Kidney glomerular epithelial cell (primary cell): ENCODE measurements around the gene TNFSF15.

Experiments used
- DNase-seq: peaks from one replicate; lab custom pipeline; 2025; lab: John Stamatoyannopoulos, UW

Gene TNFSF15

DNA sequence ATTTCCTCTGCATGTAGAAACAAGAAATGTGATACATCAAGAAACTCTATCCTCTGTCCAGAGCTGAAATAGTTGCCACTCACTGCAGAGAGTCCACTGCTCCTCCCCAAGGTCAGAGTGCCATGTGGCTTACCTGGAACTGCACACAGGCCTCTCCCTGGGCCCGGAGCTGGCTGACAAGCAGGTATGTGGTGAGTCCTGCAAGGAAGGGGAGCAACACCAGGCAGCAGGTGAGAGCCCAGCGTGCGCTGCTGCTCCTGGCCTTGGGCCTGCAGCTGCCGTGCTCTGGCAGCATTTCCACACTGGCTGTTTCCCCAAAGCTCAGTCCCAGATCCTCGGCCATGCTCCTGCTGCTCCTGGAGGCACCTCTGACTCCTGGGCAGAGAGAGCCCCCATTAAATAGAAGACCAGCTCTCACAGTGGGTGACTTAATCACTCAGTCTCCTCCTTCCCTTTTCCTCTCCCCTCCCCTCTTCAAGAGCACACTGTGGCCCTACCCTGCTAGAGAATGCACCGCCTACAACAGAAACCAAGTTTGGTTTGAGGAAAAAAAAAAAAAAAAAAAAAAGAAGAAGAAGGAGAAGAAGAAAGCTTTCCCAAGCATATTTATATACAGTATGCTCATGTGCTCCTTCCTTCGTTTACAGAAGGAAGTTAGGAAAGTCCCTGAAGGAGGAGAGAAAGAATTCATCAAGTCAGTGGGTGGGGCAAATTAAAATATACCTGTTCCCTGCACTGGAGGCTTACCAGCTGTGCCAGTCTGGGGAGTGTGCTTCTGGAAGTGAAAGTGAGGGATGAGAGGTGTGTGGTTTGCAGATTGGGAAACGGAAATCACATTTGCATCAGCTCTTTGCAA is at the start of gene TNFSF15:
Gene TNFSF15 (minus strand): TSS at position 370 of the 856 bp plus-strand sequence. CDS start 27 bp downstream, at position 343.
- DNase-seq = peak; percentile 30

DNA sequence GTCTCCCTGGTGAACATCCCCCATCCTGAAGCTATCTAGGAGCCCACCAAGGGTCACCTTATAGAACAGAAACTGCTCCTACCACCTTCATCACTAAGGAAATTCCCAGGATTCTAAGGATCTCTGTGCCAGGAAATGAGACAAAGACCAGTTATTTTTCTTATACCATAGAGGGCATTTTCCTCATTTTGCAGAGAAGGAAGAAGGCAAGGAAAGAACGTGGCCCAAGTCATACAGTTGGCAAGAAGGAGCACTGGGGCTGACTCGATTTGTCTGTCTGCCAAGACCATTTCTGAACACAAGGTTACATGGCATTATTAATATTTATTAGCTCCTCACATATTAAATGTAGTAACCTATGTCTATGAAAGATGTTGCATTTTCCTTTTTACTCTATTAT is 49.6 kb upstream of the TNFSF15 start:
- no peak for DNase-seq

DNA sequence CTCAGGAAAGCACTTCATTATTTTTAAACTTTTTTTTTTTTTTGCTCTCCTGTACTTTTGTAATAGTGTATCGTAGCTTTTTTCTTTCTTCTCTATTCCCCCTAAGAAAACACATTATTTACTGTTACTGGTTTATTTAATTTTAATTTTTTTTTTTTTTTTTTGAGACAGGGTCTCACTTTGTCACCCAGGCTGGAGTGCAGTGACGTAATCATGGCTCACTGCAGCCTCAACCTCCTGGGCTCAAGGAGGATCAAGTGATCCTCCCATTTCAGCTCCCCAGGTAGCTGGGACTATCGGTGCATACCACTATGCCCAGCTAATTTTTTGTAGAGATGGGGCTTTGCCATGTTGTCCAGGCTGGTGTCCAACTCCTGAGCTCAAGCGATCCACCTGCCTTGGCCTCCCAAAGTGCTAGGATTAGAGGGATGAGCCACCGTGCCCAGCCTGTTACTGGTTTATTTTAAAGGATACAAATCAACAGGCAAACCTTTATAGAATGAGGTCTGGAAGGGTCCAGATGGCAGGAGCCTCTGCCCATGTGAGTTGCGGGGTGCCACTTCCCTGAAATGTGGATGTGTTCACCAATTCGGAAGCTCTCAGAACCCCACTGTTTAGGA is 49.0 kb upstream of the TNFSF15 start:
- no peak for DNase-seq

DNA sequence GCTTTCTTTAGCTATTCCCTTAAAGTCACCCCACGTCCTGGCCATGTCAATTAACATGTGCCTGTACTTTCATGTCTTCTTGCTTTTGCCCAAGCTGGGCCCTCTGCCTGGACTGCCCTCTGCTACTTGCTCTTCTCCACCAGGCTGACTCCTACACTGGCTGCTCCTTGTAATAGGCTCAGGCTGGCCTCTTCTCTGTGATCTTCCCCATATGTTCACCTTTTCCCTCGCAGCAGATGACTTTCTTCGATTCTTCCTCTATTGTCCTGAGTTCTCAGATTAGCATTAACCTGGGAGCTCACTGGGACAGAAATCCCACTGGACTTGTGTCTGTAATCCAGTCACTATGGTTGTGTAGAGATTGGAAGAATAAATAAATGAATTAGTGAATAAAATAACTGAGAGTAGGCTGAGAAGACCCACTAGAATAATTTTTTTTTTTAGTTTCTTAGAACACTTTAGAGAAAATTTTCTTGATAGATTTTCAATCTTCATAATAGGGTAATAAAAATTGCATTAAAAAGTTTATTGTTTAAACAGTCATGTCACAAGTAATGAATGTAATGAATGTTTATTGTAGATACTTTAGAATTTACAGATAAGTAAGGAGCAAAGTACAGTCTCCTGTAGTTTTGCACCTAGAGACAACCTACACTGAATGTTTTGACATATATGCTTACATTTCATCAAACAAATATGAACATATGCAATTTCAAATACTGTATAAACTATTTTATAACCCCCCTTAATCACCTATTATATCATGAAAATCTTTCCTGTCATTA is 47.4 kb upstream of the TNFSF15 start:
- no peak for DNase-seq

DNA sequence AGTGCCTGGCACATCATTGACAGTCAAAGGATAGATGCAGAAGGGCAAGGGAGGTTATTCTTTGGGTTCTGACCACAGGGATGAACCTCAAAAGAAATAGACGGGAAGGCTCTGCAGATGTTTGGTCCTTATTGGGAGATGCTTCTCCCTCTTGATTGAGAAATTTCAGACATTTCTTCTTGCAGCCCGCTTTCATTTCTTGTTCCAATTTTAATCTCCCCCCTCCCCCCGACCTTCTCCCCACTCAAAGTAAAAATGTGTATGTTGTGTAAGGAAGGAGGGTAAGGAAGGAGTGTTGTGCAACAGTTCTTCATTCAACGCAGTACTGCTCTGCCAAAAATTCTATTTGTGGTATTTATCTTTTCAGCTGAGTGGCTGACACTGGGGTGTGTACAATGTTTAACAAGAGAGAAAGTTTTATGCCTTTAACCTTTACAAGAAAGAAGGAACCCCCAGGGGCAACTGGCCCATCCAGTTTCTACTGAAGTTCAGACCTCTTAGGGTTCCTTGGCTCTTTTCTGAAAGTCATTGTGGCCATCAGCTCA is 46.3 kb upstream of the TNFSF15 start:
- no peak for DNase-seq

DNA sequence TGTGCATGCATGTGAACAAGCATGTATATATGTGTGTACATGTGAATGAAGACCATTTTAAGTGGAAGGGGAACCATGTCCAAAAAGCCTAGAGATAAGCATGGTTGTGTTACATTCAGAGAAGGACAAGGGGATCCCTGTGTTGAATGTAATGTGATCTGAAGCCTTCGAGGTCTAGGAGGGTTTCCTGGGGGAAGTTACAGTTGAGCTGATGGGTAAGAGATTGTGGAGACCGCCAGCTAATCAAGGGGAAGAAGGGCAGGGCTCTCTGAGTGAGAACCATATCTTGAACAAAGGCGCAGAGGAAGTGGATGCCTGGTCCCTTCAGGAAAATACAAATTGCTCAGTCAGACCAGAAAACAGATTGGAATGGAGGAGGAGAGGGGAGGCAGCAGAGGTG is 45.5 kb upstream of the TNFSF15 start:
- no peak for DNase-seq

DNA sequence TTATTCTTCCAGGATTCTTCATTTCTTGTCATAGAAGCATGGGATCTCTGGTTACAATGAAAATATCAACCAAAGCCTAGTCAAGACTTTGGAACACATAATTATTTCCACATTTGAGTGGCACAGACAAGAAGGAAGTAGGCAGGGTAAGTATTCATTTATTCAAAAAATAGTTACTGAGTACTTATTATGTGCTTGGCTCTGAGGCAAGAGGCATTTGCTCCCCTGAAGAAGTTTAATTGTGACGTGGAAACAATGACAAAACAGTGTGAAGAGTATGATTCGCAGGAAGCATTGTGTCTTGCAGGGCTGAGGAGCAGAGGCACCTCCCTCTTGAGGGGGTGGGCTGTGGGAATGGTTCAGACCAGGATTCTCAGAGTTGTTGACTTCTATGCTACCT is 45.0 kb upstream of the TNFSF15 start:
- DNase-seq = no peak

DNA sequence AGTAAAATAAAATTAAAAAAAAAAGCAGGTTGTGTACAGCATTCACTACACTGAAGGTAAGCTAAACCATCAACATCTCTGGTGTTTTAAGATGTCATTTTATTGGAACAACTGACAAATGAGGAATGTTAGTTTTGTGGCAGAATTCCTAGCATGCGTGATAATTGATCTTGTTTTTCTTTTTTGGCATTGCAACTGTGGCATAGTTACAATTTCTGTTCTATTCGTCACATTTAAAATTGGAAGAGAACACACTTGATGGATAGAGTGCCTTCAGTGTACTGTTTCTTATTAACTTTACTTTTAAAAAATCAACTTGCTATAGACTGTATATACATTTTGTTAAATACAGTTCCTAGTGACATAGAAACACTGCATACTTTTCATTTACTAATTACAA is 43.6 kb upstream of the TNFSF15 start:
- DNase-seq = no peak

DNA sequence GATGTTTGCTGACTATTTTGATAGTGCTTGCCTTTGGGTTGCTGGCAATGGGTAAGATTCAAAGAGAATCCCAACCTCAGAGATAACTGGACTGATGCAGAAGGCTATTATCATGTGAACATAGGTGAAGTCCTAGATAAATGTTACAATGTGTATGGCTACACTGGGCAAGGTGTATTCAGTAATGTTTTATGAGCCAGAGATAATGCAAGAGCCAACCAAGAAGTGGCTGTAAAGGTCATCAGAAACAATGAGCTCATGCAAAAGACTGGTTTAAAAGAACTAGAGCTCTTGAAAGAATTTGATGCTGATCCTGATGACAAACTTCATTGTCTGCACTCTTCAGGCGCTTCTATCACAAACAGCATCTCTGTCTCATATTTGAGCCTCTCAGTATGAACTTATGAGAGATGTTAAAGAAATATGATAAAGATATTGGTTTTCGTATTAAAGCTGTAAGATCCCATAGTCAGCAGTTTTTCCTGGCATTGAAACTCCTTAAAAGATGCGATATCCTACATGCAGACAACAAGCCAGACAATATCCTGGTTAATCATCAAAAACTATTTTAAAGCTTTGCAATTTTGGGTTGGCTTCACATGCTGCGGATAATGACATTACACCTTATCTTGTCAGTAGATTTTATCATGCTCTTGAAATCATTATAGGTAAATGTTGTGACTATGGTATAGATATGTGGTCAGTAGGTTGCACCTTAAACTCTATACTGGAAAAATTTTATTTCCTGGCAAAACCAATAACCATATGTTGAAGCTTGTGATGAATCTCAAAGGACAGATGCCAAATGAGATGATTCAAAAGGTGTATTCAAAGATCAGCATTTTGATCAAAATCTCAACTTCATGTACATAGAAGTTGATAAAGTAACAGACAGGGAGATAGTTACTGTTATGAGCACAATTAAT is 41.9 kb upstream of the TNFSF15 start:
- DNase-seq = no peak

DNA sequence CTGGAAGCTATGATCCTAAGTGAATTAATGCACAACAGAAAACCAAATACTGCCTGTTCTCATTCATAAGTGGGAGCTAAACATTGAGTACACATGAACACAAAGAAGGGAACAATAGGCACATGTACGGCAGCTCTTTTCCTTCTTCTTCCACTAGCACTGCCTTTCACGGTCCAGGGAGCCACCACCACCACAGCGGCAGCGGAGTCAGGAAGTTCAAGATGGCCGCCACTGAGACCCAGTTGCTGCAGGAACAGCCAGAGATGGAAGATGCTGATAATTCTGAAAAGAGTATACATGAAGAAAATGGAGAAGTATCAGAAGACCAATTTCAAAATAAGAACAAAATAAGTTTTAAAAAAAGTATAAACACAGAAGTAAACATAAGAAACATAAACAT is 39.5 kb upstream of the TNFSF15 start:
- DNase-seq = no peak

DNA sequence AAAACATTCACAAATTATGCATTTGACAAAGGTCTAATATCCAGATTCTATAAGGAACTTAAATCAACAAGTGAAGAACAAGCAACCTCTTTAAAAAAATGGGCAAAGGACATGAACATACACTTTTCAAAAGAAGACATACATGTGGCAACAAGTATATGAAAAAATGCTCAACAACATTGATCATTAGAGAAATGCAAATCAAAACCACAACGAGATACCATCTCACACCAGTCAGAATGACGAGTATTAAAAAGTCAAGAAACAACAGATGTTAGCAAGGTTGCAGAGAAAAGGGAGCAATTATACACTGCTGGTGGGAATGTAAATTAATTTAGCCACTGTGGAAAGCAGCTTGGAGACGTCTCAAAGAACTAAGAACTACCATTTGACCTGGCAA is 38.9 kb upstream of the TNFSF15 start:
- DNase-seq = no peak

DNA sequence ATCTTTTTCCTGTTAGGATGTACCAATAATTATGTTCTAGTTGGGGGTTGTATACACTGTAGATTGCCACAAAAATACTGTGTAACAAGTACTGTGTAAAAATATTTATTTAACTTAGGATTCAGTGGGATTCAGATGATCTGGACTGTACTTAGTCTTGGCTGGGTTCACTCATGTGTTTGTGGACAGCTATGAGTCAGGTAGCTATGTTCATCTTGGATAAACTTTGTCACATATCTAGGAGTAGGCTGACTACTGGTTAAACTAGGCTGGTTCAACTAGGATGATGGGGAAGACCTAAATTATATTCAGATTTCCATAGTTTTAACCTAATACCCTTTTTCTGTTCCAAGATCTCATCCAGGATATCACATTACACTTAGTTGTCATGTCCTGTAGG is 32.1 kb upstream of the TNFSF15 start:
- no peak for DNase-seq

DNA sequence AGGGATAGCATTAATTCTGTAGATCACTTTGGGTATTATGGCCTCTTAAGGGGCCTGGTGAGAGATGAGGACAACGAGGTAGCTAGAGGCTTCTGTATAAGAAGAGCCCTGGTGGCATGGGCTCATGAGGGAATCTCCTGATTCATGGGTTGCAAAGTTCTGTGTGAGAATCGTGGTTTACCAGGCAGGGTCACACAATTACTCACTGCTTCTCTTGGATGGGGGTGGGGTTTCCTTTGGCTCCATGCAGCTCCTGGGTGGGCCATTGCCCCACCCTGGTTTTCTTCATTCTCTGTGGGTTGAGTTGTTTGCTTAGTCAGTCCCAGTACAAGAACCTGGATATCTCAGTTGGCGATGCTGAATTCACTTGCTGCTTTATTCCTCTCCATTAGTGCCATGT is 30.9 kb upstream of the TNFSF15 start:
- no peak for DNase-seq

DNA sequence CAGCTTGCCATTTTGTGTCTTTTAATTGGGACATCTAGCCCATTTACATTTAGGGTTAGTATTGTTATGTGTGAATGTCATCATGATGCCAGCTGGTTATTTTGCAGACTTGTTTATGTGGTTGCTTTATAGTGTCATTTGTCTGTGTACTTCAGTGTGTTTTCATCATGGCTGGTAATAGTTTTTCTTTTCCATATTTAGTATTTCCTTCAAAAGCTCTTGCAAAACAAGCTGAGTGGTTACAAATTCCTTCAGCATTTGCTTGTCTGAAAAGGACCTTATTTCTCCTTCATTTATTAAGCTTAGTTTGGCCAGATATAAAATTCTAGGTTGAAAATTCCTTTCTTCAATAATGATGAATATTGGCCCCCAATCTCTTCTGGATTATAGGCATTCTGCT is 28.5 kb upstream of the TNFSF15 start:
- DNase-seq = no peak

DNA sequence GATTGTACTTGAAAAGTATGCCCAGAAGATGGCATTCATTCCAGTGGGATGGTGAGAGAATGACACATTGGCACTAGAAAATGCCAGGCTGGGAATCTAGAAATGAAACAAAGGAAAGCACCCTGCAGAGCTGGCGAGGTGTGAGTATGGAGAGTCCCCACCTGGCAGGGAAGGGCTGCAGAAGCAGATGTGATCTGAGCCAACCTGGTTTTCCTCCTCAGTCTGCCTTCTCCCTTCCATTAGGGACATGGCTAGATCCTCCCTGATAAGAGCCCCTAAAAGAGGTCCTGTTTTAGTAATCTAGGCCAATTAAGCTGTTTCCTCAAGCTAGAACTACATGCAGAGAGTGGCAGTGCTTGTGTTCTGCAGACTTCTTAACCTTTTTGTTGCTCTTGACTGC is 24.7 kb upstream of the TNFSF15 start:
- DNase-seq = no peak

DNA sequence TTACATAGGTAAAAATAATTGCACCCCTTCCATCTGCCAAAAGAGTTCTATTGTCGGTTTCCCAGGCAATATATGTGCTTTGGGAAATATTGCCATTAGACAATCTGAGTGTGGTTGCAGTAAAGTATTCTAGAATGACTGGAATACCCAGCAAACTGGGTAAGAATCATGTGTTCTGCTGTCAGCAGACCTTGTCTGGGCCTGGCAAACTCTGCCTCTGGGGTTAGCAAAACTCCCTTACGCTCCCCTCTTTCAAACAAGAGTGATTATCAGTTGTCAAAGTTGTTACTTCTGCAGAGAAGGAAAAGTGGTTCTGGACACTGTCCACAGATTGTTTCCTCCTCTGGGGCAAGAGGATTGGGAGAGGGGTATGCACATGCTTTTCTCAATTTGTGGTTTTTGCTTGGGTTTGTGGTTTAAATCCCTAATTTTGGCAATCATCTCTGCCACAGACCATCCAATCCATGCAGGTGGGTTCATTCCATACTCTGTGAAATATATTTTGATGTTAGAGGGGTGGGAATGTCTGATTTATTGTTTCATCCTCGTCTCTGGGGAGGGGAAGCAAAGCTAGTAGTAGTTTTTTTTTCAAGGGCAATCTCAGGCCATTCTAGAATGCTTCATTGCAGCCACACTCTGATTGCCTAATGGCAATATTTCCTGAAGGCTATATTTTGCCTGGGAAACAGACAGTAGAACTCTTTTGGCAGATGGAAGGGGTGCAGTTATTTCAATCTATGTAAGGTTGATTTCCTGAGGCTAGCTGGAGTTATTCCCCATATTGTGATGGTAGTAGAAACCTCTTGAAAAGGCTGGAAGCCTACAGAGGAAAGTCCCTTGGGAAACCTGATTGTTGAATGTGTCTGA is 24.0 kb upstream of the TNFSF15 start:
- DNase-seq = no peak

DNA sequence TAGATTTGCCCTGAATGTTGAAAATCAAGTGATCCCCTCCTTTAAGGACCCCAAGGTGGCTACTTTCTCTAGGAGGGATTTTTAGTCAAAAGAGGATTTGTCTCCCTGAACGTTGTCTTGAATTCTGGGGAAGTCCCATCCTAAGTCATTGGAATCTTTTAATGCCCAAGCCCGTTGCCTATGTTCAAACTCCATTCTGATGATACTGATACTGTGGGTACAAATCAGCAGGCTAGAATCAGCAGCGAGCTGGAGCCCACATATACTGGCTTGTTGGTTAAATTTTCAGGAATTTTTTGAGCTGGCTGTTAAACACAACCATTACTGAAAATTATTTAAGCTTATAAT is 22.4 kb upstream of the TNFSF15 start:
- no peak for DNase-seq

DNA sequence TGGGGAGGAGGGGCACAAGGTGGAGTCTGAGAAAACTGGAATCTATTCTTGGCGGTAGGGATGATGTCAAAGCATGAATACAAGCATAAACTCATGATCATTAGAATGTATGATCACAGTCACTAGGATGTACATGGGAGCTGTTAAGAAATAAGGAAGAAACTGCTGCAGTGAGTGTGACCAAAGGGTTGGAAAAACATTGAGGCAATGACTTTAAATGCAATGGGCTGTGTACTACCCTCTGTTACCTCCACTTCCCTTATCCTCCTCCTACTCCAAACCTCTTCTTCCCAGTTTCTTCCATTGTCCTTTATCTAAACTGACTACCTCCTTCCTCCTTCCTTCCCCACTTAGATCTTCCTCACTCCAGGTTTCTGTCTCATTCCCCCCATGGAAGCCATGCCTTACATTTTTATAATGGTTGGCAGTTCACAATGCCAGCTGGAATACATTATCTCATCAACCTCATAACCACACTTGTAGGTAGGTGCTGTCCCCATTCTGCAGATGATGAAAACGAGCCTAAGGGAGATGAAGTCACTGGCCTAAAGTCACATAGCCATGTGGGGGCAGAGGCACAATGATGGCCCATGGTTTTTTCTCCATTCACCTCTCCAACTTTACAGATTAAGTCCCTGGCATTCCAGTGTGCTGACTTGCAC is 21.9 kb upstream of the TNFSF15 start:
- DNase-seq = no peak

DNA sequence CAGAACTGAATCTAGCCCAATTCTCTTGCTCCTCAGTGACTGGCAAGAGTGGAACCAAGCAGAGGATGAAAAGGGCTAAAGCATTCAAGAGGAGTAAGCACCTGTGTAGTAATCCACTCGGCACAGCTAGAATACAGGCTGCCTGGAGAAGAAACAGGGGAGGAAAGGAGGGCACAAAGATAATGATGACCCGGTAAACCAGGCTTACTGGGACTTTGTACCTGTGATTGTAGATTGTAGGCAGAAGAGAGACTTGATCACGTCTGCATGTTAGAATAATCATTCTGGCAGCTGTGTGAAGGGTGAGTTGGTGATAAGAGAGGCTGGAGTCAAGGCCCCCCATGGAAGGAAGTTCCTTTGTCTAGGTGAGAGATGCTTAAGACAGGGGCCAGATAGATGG is 20.6 kb upstream of the TNFSF15 start:
- DNase-seq = no peak

DNA sequence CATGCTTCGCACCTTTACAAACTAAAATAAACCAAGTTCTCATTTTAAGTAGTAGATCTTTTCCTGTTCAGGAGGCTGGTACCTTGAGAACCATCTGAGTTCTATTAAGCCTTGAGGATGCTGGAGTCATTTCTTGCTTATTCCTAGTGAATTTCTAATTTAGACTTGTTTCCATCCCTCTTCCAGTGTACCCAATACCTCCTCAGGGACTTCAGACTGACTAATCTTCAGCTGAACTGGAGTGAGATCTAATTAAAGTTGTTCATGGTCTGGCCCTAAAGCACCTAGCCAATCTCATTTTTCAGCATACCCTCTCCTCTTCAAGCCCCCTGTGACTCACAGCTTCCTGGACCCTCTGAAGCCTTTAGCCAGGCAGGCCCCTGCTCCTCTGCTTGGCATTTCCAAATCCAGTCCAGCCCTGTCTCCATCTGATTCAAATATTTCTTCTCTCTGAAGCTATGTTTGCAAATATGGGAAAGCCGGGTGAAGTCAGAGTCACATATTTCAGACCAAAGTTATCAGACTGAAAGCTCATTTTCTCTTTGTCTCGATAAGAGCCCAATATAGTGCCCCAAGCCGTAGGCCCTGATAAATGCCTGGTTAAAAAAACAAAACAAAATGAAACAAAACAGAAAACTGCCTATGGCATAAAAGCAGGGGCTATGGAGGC is 19.4 kb upstream of the TNFSF15 start:
- no peak for DNase-seq
